HCT116 (cell line): Measurements from ENCODE around the gene OLA1. TPM values are rescaled to one million over a fixed set of nuclear protein-coding genes. Genes with fewer than 3 reads are reported as not detected.

Experiments
- ATAC-seq: fragments of 200-7000 bp; cut with Tn5 transposase; 2 replicates; pipeline ENCODE4 v1.9.1; 2020; ENCODE audit warnings: mild to moderate bottlenecking, moderate library complexity
- BruUV-seq: library from RNA; stranded (reverse); fragments of 400-500 nt; replicated peaks from 2 replicates; lab custom pipeline; 2021; lab: Mats Ljungman, UMichigan
- CTCF ChIA-PET: fragments of 300-600 bp; sonication (Branson Sonifier 250); formaldehyde crosslinking; loops from one replicate; lab custom pipeline; 2021; ENCODE audit warnings: antibody characterized with exemption; lab: Charles Lee
- POLR2A ChIA-PET: fragments of 300-600, 350-600 bp; sonication (Branson Sonifier 250); formaldehyde crosslinking; loops from one replicate; lab custom pipeline; 2021; ENCODE audit warnings: antibody characterized with exemption; lab: Charles Lee
- RAD21 ChIA-PET, 2 experiments: fragments of 300-600 bp; sonication (Branson Sonifier 250); formaldehyde crosslinking; loops; one replicate each; lab custom pipeline; 2023; ENCODE audit warnings: low total read pairs in 2 of 2; ENCODE audit not compliant: uncharacterized antibody in 2 of 2, unreplicated experiment in 2 of 2, low non-redundant PET in 1 of 2; lab: Charles Lee
- DNase-seq: peaks from one replicate; pipeline ENCODE4 v3.0.0-alpha.2; 2010; ENCODE audit warnings: low read depth, low spot score
- H2AFZ ChIP-seq: fragments of 200-600 bp; shearing (Covaris generic), sonication (generic); 2 replicates; pipeline ENCODE4 v1.6.1; 2017; ENCODE audit warnings: low read depth, mixed run types, mixed read lengths, antibody characterized with exemption, low read length; ENCODE audit not compliant: poor library complexity, severe bottlenecking
- H3K27ac ChIP-seq: 2 replicates; pipeline ENCODE4 v1.5.1; 2012; ENCODE audit warnings: low read depth, low read length
- H3K27me3 ChIP-seq: fragments of 200-600 bp; sonication (generic); 2 replicates; pipeline ENCODE4 v1.6.1; 2016; ENCODE audit warnings: mixed run types, low read length, mixed read lengths; ENCODE audit not compliant: insufficient read depth
- H3K36me3 ChIP-seq, 2 experiments: fragments of 200-500 bp in 1 of 2; fragments of 200-600 bp in 1 of 2; sonication (Bioruptor generic) in 1 of 2; sonication (generic) in 1 of 2; 2 replicates each; pipeline versions ENCODE4 v1.5.1 to v1.6.1; 2014 to 2016; ENCODE audit warnings: low read length in 2 of 2, inconsistent platforms in 1 of 2, mixed read lengths in 1 of 2, mixed run types in 1 of 2; ENCODE audit not compliant: insufficient read depth in 2 of 2, control insufficient read depth in 1 of 2
- H3K4me1 ChIP-seq, 2 experiments: fragments of 200-600 bp in 1 of 2; sonication (generic) in 1 of 2; 2 replicates each; pipeline versions ENCODE4 v1.5.1 to v1.6.1; 2012 to 2017; ENCODE audit warnings: low read length in 2 of 2, inconsistent platforms in 1 of 2, mild to moderate bottlenecking in 1 of 2, mixed read lengths in 1 of 2, mixed run types in 1 of 2, moderate library complexity in 1 of 2; ENCODE audit not compliant: insufficient read depth in 2 of 2, control insufficient read depth in 1 of 2
- H3K4me2 ChIP-seq: fragments of 200-600 bp; sonication (generic); 2 replicates; pipeline ENCODE4 v1.6.1; 2017; ENCODE audit warnings: mixed run types, low read length, mixed read lengths
- H3K4me3 ChIP-seq, 2 experiments: fragments of 200-600 bp in 1 of 2; sonication (generic) in 1 of 2; replicated peaks in 1 of 2; 2 replicates each; pipeline ENCODE4 v1.5.1; 2011 to 2016; ENCODE audit warnings: low read length in 2 of 2, control low read depth in 1 of 2, low read depth in 1 of 2, mild to moderate bottlenecking in 1 of 2, mixed read lengths in 1 of 2, mixed run types in 1 of 2
- H3K79me2 ChIP-seq: fragments of 200-600 bp; sonication (generic); 2 replicates; pipeline ENCODE4 v1.6.1; 2017; ENCODE audit warnings: mild to moderate bottlenecking, mixed run types, low read length, moderate library complexity, mixed read lengths; ENCODE audit not compliant: insufficient read depth
- H3K9ac ChIP-seq: fragments of 200-600 bp; sonication (generic); 2 replicates; pipeline ENCODE4 v1.6.1; 2016; ENCODE audit warnings: low read length, mixed read lengths
- H3K9me2 ChIP-seq: fragments of 200-600 bp; sonication (generic), shearing (Covaris generic); 2 replicates; pipeline ENCODE4 v1.6.1; 2017; ENCODE audit warnings: mixed run types, mild to moderate bottlenecking, moderate library complexity; ENCODE audit not compliant: insufficient read depth
- H3K9me3 ChIP-seq, 2 experiments: fragments of 200-500 bp in 1 of 2; fragments of 200-600 bp in 1 of 2; sonication (Bioruptor generic) in 1 of 2; sonication (generic) in 1 of 2; 2 replicates each; pipeline ENCODE4 v1.6.1; 2014 to 2017; ENCODE audit warnings: low read length in 2 of 2, mixed read lengths in 2 of 2, inconsistent platforms in 1 of 2, low read depth in 1 of 2, mild to moderate bottlenecking in 1 of 2, mixed run types in 1 of 2, moderate library complexity in 1 of 2; ENCODE audit not compliant: control insufficient read depth in 1 of 2, insufficient read depth in 1 of 2
- H4K20me1 ChIP-seq: fragments of 200-600 bp; sonication (generic), shearing (Covaris generic); 2 replicates; pipeline ENCODE4 v1.6.1; 2017; ENCODE audit warnings: mixed run types, mild to moderate bottlenecking, moderate library complexity; ENCODE audit not compliant: insufficient read depth
- CTCF ChIP-seq, 3 experiments: fragments of 200-600 bp in 1 of 3; sonication (generic) in 1 of 3; IDR thresholded peaks in 2 of 3; conservative IDR thresholded peaks in 1 of 3; 2 replicates each; pipeline ENCODE4 v1.5.1; 2012 to 2017; ENCODE audit warnings: low read depth in 2 of 3, low read length in 2 of 3, antibody characterized with exemption in 1 of 3, borderline replicate concordance in 1 of 3, control low read depth in 1 of 3, mild to moderate bottlenecking in 1 of 3, mixed read lengths in 1 of 3, mixed run types in 1 of 3, moderate library complexity in 1 of 3; ENCODE audit not compliant: insufficient read depth in 1 of 3
- POLR2A ChIP-seq: IDR thresholded peaks from 2 replicates; pipeline ENCODE4 v1.7.0; 2011; ENCODE audit warnings: borderline replicate concordance; ENCODE audit not compliant: insufficient read depth, insufficient read length; ENCODE audit errors: extremely low read depth
- SIN3A ChIP-seq: IDR thresholded peaks from 2 replicates; pipeline ENCODE4 v1.6.1; 2012; ENCODE audit warnings: low read depth
- SRF ChIP-seq: IDR thresholded peaks from 2 replicates; pipeline ENCODE4 v1.6.1; 2012; ENCODE audit warnings: low read depth
- ZBTB33 ChIP-seq: IDR thresholded peaks from 2 replicates; pipeline ENCODE4 v1.6.1; 2011; ENCODE audit warnings: mild to moderate bottlenecking, low read length, moderate library complexity; ENCODE audit not compliant: insufficient replicate concordance; ENCODE audit errors: extremely low read depth
- ZNF274 ChIP-seq: fragments of 200-500 bp; sonication (Bioruptor generic); IDR thresholded peaks from 2 replicates; pipeline ENCODE4 v1.6.1; 2014; ENCODE audit warnings: mild to moderate bottlenecking, low read depth, low read length, inconsistent platforms
- intact Hi-C: fragments of 100-400 bp; cut with micrococcal nuclease; formaldehyde crosslinking; loops from 2 replicates; pipeline ENCODE4 v1.10.0; 2022
- total RNA-seq: library from RNA; stranded (reverse); gene quantifications from one replicate; pipeline ENCODE4 v1.2.1, GENCODE V29; 2021; ENCODE audit not compliant: unreplicated experiment

OLA1 gene
- total RNA-seq, 1 experiment from 2014 or later, result 219 TPM

GRCh38 chr2:174158003-174158402 lies 90.3 kb downstream of the OLA1 start (continued):
- TF ChIP-seq CTCF (IDR thresholded peaks at IDR 0.05 in 2 of 3, conservative IDR thresholded peaks at IDR 0.05 in 1 of 3; ENCODE audit: borderline replicate concordance in 1 of 3, insufficient read depth in 1 of 3, low read depth in 2 of 3, low read length in 2 of 3) (peak; percentile 44 to 71 (median 70); a peak in 5 of 6 replicates), ZBTB33 (no peak), SIN3A (no peak), ZNF274 (no peak), SRF (no peak)

- Histone ChIP-seq H3K4me3 (no peak overlapping the region), H3K4me1 (peaks cover 6 to 19% of the 10 kb centered on the region in 2 experiments), H4K20me1 (peaks cover 5% of the 10 kb centered on the region; the same call in 1 of the 2 replicates), H3K9me3 (no peaks in the 10 kb centered on the region), H3K9me2 (no peaks in the 10 kb centered on the region), H3K9ac (no peak overlapping the region), H3K36me3 (no peaks in the 10 kb centered on the region), H3K79me2 (peaks cover 98% of the 10 kb centered on the region), H3K4me2 (no peak overlapping the region), H3K27me3 (no peaks in the 10 kb centered on the region), H2AFZ (no peak overlapping the region), H3K27ac (no peak overlapping the region)
- BruUV-seq, result no TSS peak
- DNase-seq, result no peak
- no peak for ATAC-seq
- intact Hi-C loops, result no loop called here
- ChIA-PET RAD21 (no interaction called here), CTCF (no interaction called here), POLR2A (no interaction called here)
- no peak for TF ChIP-seq POLR2A
Observed at GRCh38 chr2:174157053-174157452, 91.3 kb downstream of the OLA1 start.
